Measurements from ENCODE around the gene MSL3.

MSL3 gene

GRCh38 chrX:11751261-11751660 lies 6.8 kb upstream of the MSL3 start:
- no peak overlapping the region for H3K4me3 ChIP-seq
- H3K27me3 ChIP-seq (ENCODE audit: low read depth), result peaks cover 6% of the 10 kb centered on the region; the same call in 1 of the 2 replicates
- in situ Hi-C loops (cut with MboI; ENCODE audit: low sequenced_read_pairs), result loop anchor here (25.0 kb wide), 1 partner anchor 1564 kb away; no protein-coding TSS in a partner anchor
- no peaks in the 10 kb centered on the region for H3K9me3 ChIP-seq
- H3K36me3 ChIP-seq (replicated peaks), result no peaks in the 10 kb centered on the region
- peaks cover 6% of the 10 kb centered on the region for H3K4me1 ChIP-seq
- DNase-seq (ENCODE audit: low spot score in 2 of 2), result no peak

GRCh38 chrX:11753668-11754067 lies 4.4 kb upstream of the MSL3 start:
- no peak for DNase-seq (ENCODE audit: low spot score in 2 of 2)
- in situ Hi-C loops (cut with MboI; ENCODE audit: low sequenced_read_pairs), result loop anchor here (25.0 kb wide), 1 partner anchor 1566 kb away; no protein-coding TSS in a partner anchor
- no peak overlapping the region for H3K4me3 ChIP-seq
- H3K4me1 ChIP-seq, result peaks cover 14% of the 10 kb centered on the region
- H3K27me3 ChIP-seq (ENCODE audit: low read depth), result peaks cover 6% of the 10 kb centered on the region; the same call in 1 of the 2 replicates
- H3K36me3 ChIP-seq (replicated peaks), result no peaks in the 10 kb centered on the region
- no peaks in the 10 kb centered on the region for H3K9me3 ChIP-seq

GRCh38 chrX:11754958-11755645 lies 2.9 kb upstream of the MSL3 start:
- Histone ChIP-seq H3K36me3 (replicated peaks) (no peaks in the 10 kb centered on the region), H3K9me3 (no peaks in the 10 kb centered on the region), H3K4me3 (no peak overlapping the region), H3K4me1 (peaks cover 14% of the 10 kb centered on the region), H3K27me3 (ENCODE audit: low read depth) (peaks cover 6% of the 10 kb centered on the region; the same call in 1 of the 2 replicates)
- no peak for DNase-seq (ENCODE audit: low spot score in 2 of 2)
- in situ Hi-C loops (cut with MboI; ENCODE audit: low sequenced_read_pairs), result loop anchor here (25.0 kb wide), 1 partner anchor 1568 kb away; no protein-coding TSS in a partner anchor

- DNase-seq (ENCODE audit: low spot score in 2 of 2), result no peak
- peaks cover 2% of the 10 kb centered on the region for H3K36me3 ChIP-seq (replicated peaks)
- peaks cover 17% of the 10 kb centered on the region for H3K4me1 ChIP-seq
- H3K27me3 ChIP-seq (ENCODE audit: low read depth), result peaks cover 6% of the 10 kb centered on the region; the same call in 1 of the 2 replicates
- H3K9me3 ChIP-seq, result no peaks in the 10 kb centered on the region
- H3K4me3 ChIP-seq, result no peak overlapping the region
- in situ Hi-C loops (cut with MboI; ENCODE audit: low sequenced_read_pairs), result loop anchor here (25.0 kb wide), 1 partner anchor 1568 kb away; no protein-coding TSS in a partner anchor
These were observed 2.3 kb upstream of the MSL3 start for GRCh38 chrX:11755724-11756123.

- peaks cover 6% of the 10 kb centered on the region; the same call in 1 of the 2 replicates for H3K27me3 ChIP-seq (ENCODE audit: low read depth)
- peak in 1 of 2 experiments; percentile 29 for DNase-seq (ENCODE audit: low spot score in 2 of 2)
- in situ Hi-C loops (cut with MboI; ENCODE audit: low sequenced_read_pairs), result loop anchor here (25.0 kb wide), 1 partner anchor 1569 kb away; no protein-coding TSS in a partner anchor
- peaks cover 9% of the 10 kb centered on the region for H3K36me3 ChIP-seq (replicated peaks)
- no peaks in the 10 kb centered on the region for H3K9me3 ChIP-seq
- H3K4me3 ChIP-seq, result no peak overlapping the region; the same call in 1 of the 2 replicates
- peaks cover 17% of the 10 kb centered on the region for H3K4me1 ChIP-seq
These were observed 1.4 kb upstream of the MSL3 start for GRCh38 chrX:11756354-11757318.

- Histone ChIP-seq H3K9me3 (no peaks in the 10 kb centered on the region), H3K4me1 (peaks cover 15% of the 10 kb centered on the region), H3K27me3 (ENCODE audit: low read depth) (peaks cover 2% of the 10 kb centered on the region; the same call in 1 of the 2 replicates), H3K4me3 (peak overlapping the region; percentile 91), H3K36me3 (replicated peaks) (peaks cover 16% of the 10 kb centered on the region)
- in situ Hi-C loops (cut with MboI; ENCODE audit: low sequenced_read_pairs), result loop anchor here (25.0 kb wide), 1 partner anchor 1570 kb away; no protein-coding TSS in a partner anchor
- DNase-seq (ENCODE audit: low spot score in 2 of 2), result peak in 1 of 2 experiments; percentile 29
These were observed 679 bp upstream of the MSL3 start for GRCh38 chrX:11757397-11757718.

- H3K4me1 ChIP-seq, result peaks cover 11% of the 10 kb centered on the region
- in situ Hi-C loops (cut with MboI; ENCODE audit: low sequenced_read_pairs), result loop anchor here (25.0 kb wide), 1 partner anchor 1571 kb away; no protein-coding TSS in a partner anchor
- H3K36me3 ChIP-seq (replicated peaks), result peaks cover 28% of the 10 kb centered on the region
- H3K27me3 ChIP-seq (ENCODE audit: low read depth), result no peaks in the 10 kb centered on the region
- H3K9me3 ChIP-seq, result no peaks in the 10 kb centered on the region
- peak; percentile 81 to 95 for DNase-seq (ENCODE audit: low spot score in 2 of 2)
- H3K4me3 ChIP-seq, result peak overlapping the region; percentile 91
These were observed 549 bp downstream of the MSL3 start for GRCh38 chrX:11758400-11759171.

- peak overlapping the region; percentile 91 for H3K4me3 ChIP-seq
- no peaks in the 10 kb centered on the region for H3K9me3 ChIP-seq
- no peak for DNase-seq (ENCODE audit: low spot score in 2 of 2)
- in situ Hi-C loops (cut with MboI; ENCODE audit: low sequenced_read_pairs), result loop anchor here (25.0 kb wide), 1 partner anchor 1572 kb away; no protein-coding TSS in a partner anchor
- H3K36me3 ChIP-seq (replicated peaks), result peaks cover 33% of the 10 kb centered on the region
- peaks cover 11% of the 10 kb centered on the region for H3K4me1 ChIP-seq
- no peaks in the 10 kb centered on the region for H3K27me3 ChIP-seq (ENCODE audit: low read depth)
These were observed 1.1 kb downstream of the MSL3 start for GRCh38 chrX:11759172-11759460.

GRCh38 chrX:11759461-11760311 lies 1.6 kb downstream of the MSL3 start:
- Histone ChIP-seq H3K9me3 (no peaks in the 10 kb centered on the region), H3K4me3 (peak overlapping the region; percentile 91), H3K36me3 (replicated peaks) (peaks cover 36% of the 10 kb centered on the region), H3K27me3 (ENCODE audit: low read depth) (no peaks in the 10 kb centered on the region), H3K4me1 (peaks cover 11% of the 10 kb centered on the region)
- in situ Hi-C loops (cut with MboI; ENCODE audit: low sequenced_read_pairs), result loop anchor here (25.0 kb wide), 1 partner anchor 1572 kb away; no protein-coding TSS in a partner anchor
- DNase-seq (ENCODE audit: low spot score in 2 of 2), result peak; percentile 90 to 91

GRCh38 chrX:11760958-11761357 lies 2.9 kb downstream of the MSL3 start:
- DNase-seq (ENCODE audit: low spot score in 2 of 2), result no peak
- peaks cover 49% of the 10 kb centered on the region for H3K36me3 ChIP-seq (replicated peaks)
- H3K9me3 ChIP-seq, result no peaks in the 10 kb centered on the region
- no peak overlapping the region for H3K4me3 ChIP-seq
- in situ Hi-C loops (cut with MboI; ENCODE audit: low sequenced_read_pairs), result loop anchor here (25.0 kb wide), 1 partner anchor 1574 kb away; no protein-coding TSS in a partner anchor
- H3K27me3 ChIP-seq (ENCODE audit: low read depth), result no peaks in the 10 kb centered on the region
- peaks cover 11% of the 10 kb centered on the region for H3K4me1 ChIP-seq

- Histone ChIP-seq H3K36me3 (replicated peaks) (peaks cover 67% of the 10 kb centered on the region), H3K9me3 (no peaks in the 10 kb centered on the region), H3K4me1 (peaks cover 3% of the 10 kb centered on the region; the same call in 1 of the 2 replicates), H3K4me3 (no peak overlapping the region), H3K27me3 (ENCODE audit: low read depth) (no peaks in the 10 kb centered on the region)
- in situ Hi-C loops (cut with MboI; ENCODE audit: low sequenced_read_pairs), result loop anchor here (25.0 kb wide), 1 partner anchor 1577 kb away; no protein-coding TSS in a partner anchor
- DNase-seq (ENCODE audit: low spot score in 2 of 2), result no peak
These were observed 6.6 kb downstream of the MSL3 start for GRCh38 chrX:11764602-11765067.

GRCh38 chrX:11765449-11765848 lies 7.4 kb downstream of the MSL3 start:
- DNase-seq (ENCODE audit: low spot score in 2 of 2), result no peak
- in situ Hi-C loops (cut with MboI; ENCODE audit: low sequenced_read_pairs), result loop anchor here (25.0 kb wide), 1 partner anchor 1578 kb away; no protein-coding TSS in a partner anchor
- Histone ChIP-seq H3K9me3 (no peaks in the 10 kb centered on the region), H3K27me3 (ENCODE audit: low read depth) (no peaks in the 10 kb centered on the region), H3K36me3 (replicated peaks) (peaks cover 67% of the 10 kb centered on the region), H3K4me1 (no peaks in the 10 kb centered on the region), H3K4me3 (no peak overlapping the region)
